Measurements from ENCODE around the gene GTF2H4. TPM values are rescaled to one million over a fixed set of nuclear protein-coding genes. Genes with fewer than 3 reads are reported as not detected.
A peak's percentile ranks its signal among the peaks of the same experiment; 100 is the strongest.

The GTF2H4 gene
- total and polyA plus RNA-seq, 2 experiments from 2014 or later: 13.6 to 15.2 TPM

DNA sequence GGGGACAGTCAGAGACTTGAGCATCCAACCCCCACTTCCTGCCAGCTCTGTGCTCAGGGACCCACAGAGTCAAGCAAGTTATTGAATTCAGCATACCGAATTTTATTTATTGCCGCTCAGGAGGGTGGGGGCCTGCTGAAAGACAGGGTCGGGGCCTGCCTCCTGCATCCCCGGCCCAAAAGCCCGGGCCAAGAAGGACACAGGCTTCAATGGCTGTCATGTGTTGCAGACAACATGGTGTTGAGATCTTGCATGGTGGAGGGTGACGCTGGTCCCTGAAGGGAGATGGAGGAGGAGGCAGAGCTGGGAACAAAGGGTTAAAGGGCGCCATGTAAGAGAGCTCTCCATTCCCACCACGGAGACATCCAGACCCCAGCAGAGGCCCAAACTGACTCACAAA is 23.3 kb downstream of the GTF2H4 start:
- Histone ChIP-seq H3K79me2 (no peaks in the 10 kb centered on the region), H4K20me1 (ENCODE audit: insufficient read depth, poor library complexity, severe bottlenecking) (no peaks in the 10 kb centered on the region), H3K9me2 (replicated peaks; ENCODE audit: insufficient read depth) (no peaks in the 10 kb centered on the region), H3K4me2 (no peak overlapping the region), H3K27ac (peak overlapping the region; percentile 84), H3K4me3 (no peak overlapping the region), H3K9me3 (ENCODE audit: low read depth) (no peaks in the 10 kb centered on the region), H3K36me3 (replicated peaks; ENCODE audit: insufficient read depth, low read depth) (no peaks in the 10 kb centered on the region), H3K4me1 (ENCODE audit: insufficient read depth) (peaks cover 21% of the 10 kb centered on the region), H3K27me3 (no peaks in the 10 kb centered on the region), H2AFZ (no peak overlapping the region)
- no peak for DNase-seq (ENCODE audit: low spot score)
- 71% methylated on average over 8 of the region's 8 CpGs for WGBS (ENCODE audit: low lambda C conversion rate, missing lambda C conversion rate)
- TF ChIP-seq EZH2 (IDR thresholded peaks at IDR 0.05; ENCODE audit: borderline replicate concordance) (no peak), EZH2phosphoT487 (IDR thresholded peaks at IDR 0.05; ENCODE audit: low read depth, severe bottlenecking, unreplicated experiment) (no peak)
- TF ChIP-seq, protein P1, sequence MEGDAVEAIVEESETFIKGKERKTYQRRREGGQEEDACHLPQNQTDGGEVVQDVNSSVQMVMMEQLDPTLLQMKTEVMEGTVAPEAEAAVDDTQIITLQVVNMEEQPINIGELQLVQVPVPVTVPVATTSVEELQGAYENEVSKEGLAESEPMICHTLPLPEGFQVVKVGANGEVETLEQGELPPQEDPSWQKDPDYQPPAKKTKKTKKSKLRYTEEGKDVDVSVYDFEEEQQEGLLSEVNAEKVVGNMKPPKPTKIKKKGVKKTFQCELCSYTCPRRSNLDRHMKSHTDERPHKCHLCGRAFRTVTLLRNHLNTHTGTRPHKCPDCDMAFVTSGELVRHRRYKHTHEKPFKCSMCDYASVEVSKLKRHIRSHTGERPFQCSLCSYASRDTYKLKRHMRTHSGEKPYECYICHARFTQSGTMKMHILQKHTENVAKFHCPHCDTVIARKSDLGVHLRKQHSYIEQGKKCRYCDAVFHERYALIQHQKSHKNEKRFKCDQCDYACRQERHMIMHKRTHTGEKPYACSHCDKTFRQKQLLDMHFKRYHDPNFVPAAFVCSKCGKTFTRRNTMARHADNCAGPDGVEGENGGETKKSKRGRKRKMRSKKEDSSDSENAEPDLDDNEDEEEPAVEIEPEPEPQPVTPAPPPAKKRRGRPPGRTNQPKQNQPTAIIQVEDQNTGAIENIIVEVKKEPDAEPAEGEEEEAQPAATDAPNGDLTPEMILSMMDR (IDR thresholded peaks at IDR 0.05; ENCODE audit: poor library complexity): no peak

DNA sequence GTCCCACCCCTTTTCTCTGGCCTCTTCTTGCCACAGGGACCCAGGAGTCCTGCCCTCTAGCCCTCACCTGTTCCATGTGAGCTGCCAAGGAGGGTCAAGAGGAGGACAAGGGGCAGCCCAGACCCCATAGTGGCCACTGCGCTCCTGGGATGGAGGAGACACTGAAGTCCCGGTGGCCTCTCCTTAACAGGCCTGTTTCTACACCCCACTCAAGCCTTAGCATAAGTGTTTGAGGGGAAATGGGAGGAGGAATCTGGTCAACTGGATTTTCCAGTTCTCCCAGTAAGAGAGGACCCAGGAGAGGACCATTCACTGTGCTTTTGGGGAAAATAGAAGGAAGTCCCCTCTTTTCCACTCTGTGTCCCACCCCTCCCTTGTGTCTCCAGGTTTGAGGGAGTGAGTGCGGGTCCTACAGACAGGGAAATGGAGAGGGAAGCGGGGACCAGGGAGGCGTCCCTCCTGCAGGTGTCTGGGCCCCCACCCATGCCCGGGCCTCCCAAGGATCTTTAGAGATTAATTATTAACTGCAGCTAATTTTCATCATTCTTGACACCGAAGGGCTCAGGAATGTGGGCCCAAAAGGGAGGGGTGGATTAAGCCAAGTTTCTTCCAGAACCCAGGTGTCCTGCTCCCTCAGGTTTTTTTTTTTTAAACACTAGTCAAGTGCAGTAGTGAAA is 24.1 kb downstream of the GTF2H4 start, which contains the start of gene SFTA2:
TSS of gene SFTA2 (minus strand) at position 202 of the 677 bp plus-strand sequence. CDS start at position 128, 74 bp downstream.
- H3K4me3 ChIP-seq: no peak within 1 kb of the TSS
- no peak within 1 kb of the TSS for H2AFZ ChIP-seq
- H3K79me2 ChIP-seq: no peaks in the 10 kb centered on the region
- no peaks in the 10 kb centered on the region for H4K20me1 ChIP-seq (ENCODE audit: insufficient read depth, poor library complexity, severe bottlenecking)
- peak within 1 kb of the TSS; percentile 34 for H3K4me2 ChIP-seq
- no peaks in the 10 kb centered on the region for H3K36me3 ChIP-seq (replicated peaks; ENCODE audit: insufficient read depth, low read depth)
- peak within 1 kb of the TSS; percentile 84 for H3K27ac ChIP-seq
- H3K9me2 ChIP-seq (replicated peaks; ENCODE audit: insufficient read depth): no peaks in the 10 kb centered on the region
- WGBS (ENCODE audit: low lambda C conversion rate, missing lambda C conversion rate): 64% methylated on average over 7 of the region's 7 CpGs
- H3K27me3 ChIP-seq: no peaks in the 10 kb centered on the region
- DNase-seq (ENCODE audit: low spot score): peak; percentile 47
- TF ChIP-seq, protein P1 (IDR thresholded peaks at IDR 0.05; ENCODE audit: poor library complexity): no peak
- TF ChIP-seq EZH2phosphoT487 (IDR thresholded peaks at IDR 0.05; ENCODE audit: low read depth, severe bottlenecking, unreplicated experiment): no peak
- no peak for TF ChIP-seq EZH2 (IDR thresholded peaks at IDR 0.05; ENCODE audit: borderline replicate concordance)
- H3K9me3 ChIP-seq (ENCODE audit: low read depth): no peaks in the 10 kb centered on the region
- H3K4me1 ChIP-seq (ENCODE audit: insufficient read depth): peaks cover 18% of the 10 kb centered on the region

DNA sequence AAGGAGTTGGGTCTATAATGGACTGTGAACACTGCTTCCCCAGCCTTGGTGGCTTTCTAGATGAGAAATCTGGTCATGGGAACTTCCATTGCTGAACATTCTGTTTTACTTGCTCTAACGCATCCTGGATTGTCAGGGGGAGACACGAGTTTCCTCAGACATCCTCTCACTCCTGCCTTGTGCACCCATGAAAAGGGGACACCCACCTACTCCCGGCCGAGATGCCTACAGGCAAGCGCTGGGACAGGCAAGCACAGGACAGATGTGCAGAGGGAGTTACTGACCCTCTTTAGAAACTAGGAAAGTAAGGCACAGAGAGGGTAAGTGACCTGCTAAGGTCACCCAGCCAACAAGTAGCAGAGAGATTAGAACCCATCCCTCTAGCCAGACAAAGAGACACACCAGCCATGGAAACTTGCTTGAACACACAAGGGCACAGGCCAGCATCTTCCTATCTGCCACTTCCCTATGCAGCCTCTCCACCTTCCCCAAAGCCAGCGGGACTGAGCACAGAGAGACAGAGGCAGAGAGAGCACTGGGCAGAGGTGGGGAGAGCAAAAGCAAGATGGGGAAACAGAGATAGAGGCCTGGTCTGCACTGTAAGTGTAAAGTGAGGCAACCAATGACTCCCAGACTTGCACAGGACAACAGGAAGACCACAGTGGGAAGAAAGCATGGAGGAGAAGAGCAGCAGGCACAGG is 24.8 kb downstream of the GTF2H4 start:
- Histone ChIP-seq H3K27ac (peak overlapping the region; percentile 84), H3K27me3 (no peaks in the 10 kb centered on the region), H3K4me2 (no peak overlapping the region), H3K9me2 (replicated peaks; ENCODE audit: insufficient read depth) (no peaks in the 10 kb centered on the region), H3K4me1 (ENCODE audit: insufficient read depth) (peaks cover 18% of the 10 kb centered on the region), H3K36me3 (replicated peaks; ENCODE audit: insufficient read depth, low read depth) (no peaks in the 10 kb centered on the region), H4K20me1 (ENCODE audit: insufficient read depth, poor library complexity, severe bottlenecking) (no peaks in the 10 kb centered on the region), H2AFZ (no peak overlapping the region), H3K9me3 (ENCODE audit: low read depth) (no peaks in the 10 kb centered on the region), H3K4me3 (no peak overlapping the region), H3K79me2 (no peaks in the 10 kb centered on the region)
- TF ChIP-seq EZH2phosphoT487 (IDR thresholded peaks at IDR 0.05; ENCODE audit: low read depth, severe bottlenecking, unreplicated experiment): no peak
- no peak for TF ChIP-seq EZH2 (IDR thresholded peaks at IDR 0.05; ENCODE audit: borderline replicate concordance)
- TF ChIP-seq, protein P1 (IDR thresholded peaks at IDR 0.05; ENCODE audit: poor library complexity): no peak
- 84% methylated on average over 6 of the region's 6 CpGs for WGBS (ENCODE audit: low lambda C conversion rate, missing lambda C conversion rate)
- no peak for DNase-seq (ENCODE audit: low spot score)

All from hepatocyte (in vitro differentiated cells).